ENCODE measurements around the gene CYB561. TPM values are rescaled to one million over a fixed set of nuclear protein-coding genes. Genes with fewer than 3 reads are reported as not detected.

CYB561 gene
- total and polyA plus RNA-seq, 9 of the 15 experiments (the other 6 are each of a cell fraction or from before 2014, with no cell fraction given), result 4.0 to 30.8 (median 17.4) TPM

GRCh38 chr17:63419949-63420867 is 25.9 kb downstream of the CYB561 start (continued):
- TF ChIP-seq, protein P1, sequence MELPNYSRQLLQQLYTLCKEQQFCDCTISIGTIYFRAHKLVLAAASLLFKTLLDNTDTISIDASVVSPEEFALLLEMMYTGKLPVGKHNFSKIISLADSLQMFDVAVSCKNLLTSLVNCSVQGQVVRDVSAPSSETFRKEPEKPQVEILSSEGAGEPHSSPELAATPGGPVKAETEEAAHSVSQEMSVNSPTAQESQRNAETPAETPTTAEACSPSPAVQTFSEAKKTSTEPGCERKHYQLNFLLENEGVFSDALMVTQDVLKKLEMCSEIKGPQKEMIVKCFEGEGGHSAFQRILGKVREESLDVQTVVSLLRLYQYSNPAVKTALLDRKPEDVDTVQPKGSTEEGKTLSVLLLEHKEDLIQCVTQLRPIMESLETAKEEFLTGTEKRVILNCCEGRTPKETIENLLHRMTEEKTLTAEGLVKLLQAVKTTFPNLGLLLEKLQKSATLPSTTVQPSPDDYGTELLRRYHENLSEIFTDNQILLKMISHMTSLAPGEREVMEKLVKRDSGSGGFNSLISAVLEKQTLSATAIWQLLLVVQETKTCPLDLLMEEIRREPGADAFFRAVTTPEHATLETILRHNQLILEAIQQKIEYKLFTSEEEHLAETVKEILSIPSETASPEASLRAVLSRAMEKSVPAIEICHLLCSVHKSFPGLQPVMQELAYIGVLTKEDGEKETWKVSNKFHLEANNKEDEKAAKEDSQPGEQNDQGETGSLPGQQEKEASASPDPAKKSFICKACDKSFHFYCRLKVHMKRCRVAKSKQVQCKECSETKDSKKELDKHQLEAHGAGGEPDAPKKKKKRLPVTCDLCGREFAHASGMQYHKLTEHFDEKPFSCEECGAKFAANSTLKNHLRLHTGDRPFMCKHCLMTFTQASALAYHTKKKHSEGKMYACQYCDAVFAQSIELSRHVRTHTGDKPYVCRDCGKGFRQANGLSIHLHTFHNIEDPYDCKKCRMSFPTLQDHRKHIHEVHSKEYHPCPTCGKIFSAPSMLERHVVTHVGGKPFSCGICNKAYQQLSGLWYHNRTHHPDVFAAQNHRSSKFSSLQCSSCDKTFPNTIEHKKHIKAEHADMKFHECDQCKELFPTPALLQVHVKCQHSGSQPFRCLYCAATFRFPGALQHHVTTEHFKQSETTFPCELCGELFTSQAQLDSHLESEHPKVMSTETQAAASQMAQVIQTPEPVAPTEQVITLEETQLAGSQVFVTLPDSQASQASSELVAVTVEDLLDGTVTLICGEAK (IDR thresholded peaks at IDR 0.05), result no peak
- TF ChIP-seq, protein P1 (CRISPR knock-in tag; IDR thresholded peaks at IDR 0.05), result no peak
- TF ChIP-seq ZNF830 (CRISPR knock-in tag; IDR thresholded peaks at IDR 0.05), result no peak
- TF ChIP-seq RBM34 (IDR thresholded peaks at IDR 0.05; ENCODE audit: borderline replicate concordance, insufficient read depth, low read length), result no peak
- no peak for TF ChIP-seq SLC30A9 (CRISPR knock-in tag; IDR thresholded peaks at IDR 0.05)
- TF ChIP-seq CHAMP1 (IDR thresholded peaks at IDR 0.05), result no peak
- no peak for TF ChIP-seq ZNF518B (CRISPR knock-in tag; IDR thresholded peaks at IDR 0.05)
- TF ChIP-seq IRF2 (CRISPR knock-in tag; IDR thresholded peaks at IDR 0.05), result no peak
- TF ChIP-seq CAMTA2 (CRISPR knock-in tag; conservative IDR thresholded peaks at IDR 0.05), result no peak
- TF ChIP-seq CXXC5 (CRISPR knock-in tag; IDR thresholded peaks at IDR 0.05), result peak; percentile 55
- no peak for TF ChIP-seq ATF1 (CRISPR knock-in tag; IDR thresholded peaks at IDR 0.05)
- TF ChIP-seq ATF1 (tag; IDR thresholded peaks at IDR 0.05), result no peak
- no peak for TF ChIP-seq KLF13 (tag; IDR thresholded peaks at IDR 0.05; ENCODE audit: borderline replicate concordance, low read depth)
